ENCODE measurements around the gene LGI2.

Gene LGI2

GRCh38 chr4:24999392-25000089 lies 31.2 kb downstream of the LGI2 start:
- no peak for ATAC-seq (ENCODE audit: insufficient read depth, low read depth)
- Histone ChIP-seq H3K9me3 (ENCODE audit: insufficient read depth, low read length, severe bottlenecking) (no peaks in the 10 kb centered on the region), H4K20me1 (ENCODE audit: insufficient read depth, low read length) (no peaks in the 10 kb centered on the region), H3K4me3 (ENCODE audit: low read depth in 1 of 2, low read length in 2 of 2) (no peak overlapping the region), H2AFZ (ENCODE audit: low read depth, low read length) (no peak overlapping the region), H3K27me3 (ENCODE audit: insufficient read depth, low read length, poor library complexity) (no peaks in the 10 kb centered on the region), H3K27ac (ENCODE audit: low read length) (no peak overlapping the region), H3K36me3 (ENCODE audit: insufficient read depth, low read length) (no peaks in the 10 kb centered on the region), H3K79me2 (ENCODE audit: insufficient read depth, low read length) (no peaks in the 10 kb centered on the region), H3K9ac (ENCODE audit: low read depth, low read length) (no peak overlapping the region), H3K4me1 (ENCODE audit: insufficient read depth, low read length) (no peaks in the 10 kb centered on the region), H3K4me2 (ENCODE audit: insufficient read depth, low read length) (no peak overlapping the region)
- TF ChIP-seq EZH2 (IDR thresholded peaks at IDR 0.05; ENCODE audit: borderline replicate concordance, low read depth, low read length, severe bottlenecking) = no peak
- no peak for TF ChIP-seq CTCF (IDR thresholded peaks at IDR 0.05; ENCODE audit: borderline replicate concordance, extremely low read depth, low read length, poor library complexity, severe bottlenecking)
- DNase-seq = no peak

- H3K36me3 ChIP-seq (ENCODE audit: insufficient read depth, low read length) = no peaks in the 10 kb centered on the region
- no peak overlapping the region for H3K27ac ChIP-seq (ENCODE audit: low read length)
- DNase-seq (no peak), ATAC-seq (ENCODE audit: insufficient read depth, low read depth) (no peak)
- H3K9me3 ChIP-seq (ENCODE audit: insufficient read depth, low read length, severe bottlenecking) = no peaks in the 10 kb centered on the region
- H3K4me3 ChIP-seq (ENCODE audit: low read depth in 1 of 2, low read length in 2 of 2) = no peak overlapping the region
- no peaks in the 10 kb centered on the region for H3K27me3 ChIP-seq (ENCODE audit: insufficient read depth, low read length, poor library complexity)
- H3K79me2 ChIP-seq (ENCODE audit: insufficient read depth, low read length) = no peaks in the 10 kb centered on the region
- H3K4me2 ChIP-seq (ENCODE audit: insufficient read depth, low read length) = no peak overlapping the region
- no peak overlapping the region for H2AFZ ChIP-seq (ENCODE audit: low read depth, low read length)
- H4K20me1 ChIP-seq (ENCODE audit: insufficient read depth, low read length) = no peaks in the 10 kb centered on the region
- no peaks in the 10 kb centered on the region for H3K4me1 ChIP-seq (ENCODE audit: insufficient read depth, low read length)
- TF ChIP-seq CTCF (IDR thresholded peaks at IDR 0.05; ENCODE audit: borderline replicate concordance, extremely low read depth, low read length, poor library complexity, severe bottlenecking) (no peak), EZH2 (IDR thresholded peaks at IDR 0.05; ENCODE audit: borderline replicate concordance, low read depth, low read length, severe bottlenecking) (no peak)
- no peak overlapping the region for H3K9ac ChIP-seq (ENCODE audit: low read depth, low read length)
These were observed 35.3 kb downstream of the LGI2 start for GRCh38 chr4:24995346-24995919.

- Histone ChIP-seq H2AFZ (ENCODE audit: low read depth, low read length) (no peak overlapping the region), H4K20me1 (ENCODE audit: insufficient read depth, low read length) (no peaks in the 10 kb centered on the region), H3K9me3 (ENCODE audit: insufficient read depth, low read length, severe bottlenecking) (no peaks in the 10 kb centered on the region), H3K4me1 (ENCODE audit: insufficient read depth, low read length) (no peaks in the 10 kb centered on the region), H3K4me3 (ENCODE audit: low read depth in 1 of 2, low read length in 2 of 2) (no peak overlapping the region), H3K36me3 (ENCODE audit: insufficient read depth, low read length) (no peaks in the 10 kb centered on the region), H3K27ac (ENCODE audit: low read length) (no peak overlapping the region), H3K27me3 (ENCODE audit: insufficient read depth, low read length, poor library complexity) (no peaks in the 10 kb centered on the region), H3K4me2 (ENCODE audit: insufficient read depth, low read length) (no peak overlapping the region), H3K9ac (ENCODE audit: low read depth, low read length) (no peak overlapping the region), H3K79me2 (ENCODE audit: insufficient read depth, low read length) (no peaks in the 10 kb centered on the region)
- DNase-seq (no peak), ATAC-seq (ENCODE audit: insufficient read depth, low read depth) (no peak)
- TF ChIP-seq EZH2 (IDR thresholded peaks at IDR 0.05; ENCODE audit: borderline replicate concordance, low read depth, low read length, severe bottlenecking) (no peak), CTCF (IDR thresholded peaks at IDR 0.05; ENCODE audit: borderline replicate concordance, extremely low read depth, low read length, poor library complexity, severe bottlenecking) (no peak)
These were observed 37.1 kb downstream of the LGI2 start for GRCh38 chr4:24993551-24994080.
